Stimulated activated CD8-positive, alpha-beta memory T cell treated with anti-CD3 and anti-CD28 coated beads, Interleukin-15, amount 100 ng/mL, for 24 hours (primary cell): Measurements from ENCODE around the gene KCNH4.
A peak's percentile ranks its signal among the peaks of the same experiment; 100 is the strongest.

Experiments
- DNase-seq: peaks from one replicate; pipeline ENCODE4 v3.0.0-alpha.2; 2020; ENCODE audit warnings: low read depth

KCNH4 gene

DNA sequence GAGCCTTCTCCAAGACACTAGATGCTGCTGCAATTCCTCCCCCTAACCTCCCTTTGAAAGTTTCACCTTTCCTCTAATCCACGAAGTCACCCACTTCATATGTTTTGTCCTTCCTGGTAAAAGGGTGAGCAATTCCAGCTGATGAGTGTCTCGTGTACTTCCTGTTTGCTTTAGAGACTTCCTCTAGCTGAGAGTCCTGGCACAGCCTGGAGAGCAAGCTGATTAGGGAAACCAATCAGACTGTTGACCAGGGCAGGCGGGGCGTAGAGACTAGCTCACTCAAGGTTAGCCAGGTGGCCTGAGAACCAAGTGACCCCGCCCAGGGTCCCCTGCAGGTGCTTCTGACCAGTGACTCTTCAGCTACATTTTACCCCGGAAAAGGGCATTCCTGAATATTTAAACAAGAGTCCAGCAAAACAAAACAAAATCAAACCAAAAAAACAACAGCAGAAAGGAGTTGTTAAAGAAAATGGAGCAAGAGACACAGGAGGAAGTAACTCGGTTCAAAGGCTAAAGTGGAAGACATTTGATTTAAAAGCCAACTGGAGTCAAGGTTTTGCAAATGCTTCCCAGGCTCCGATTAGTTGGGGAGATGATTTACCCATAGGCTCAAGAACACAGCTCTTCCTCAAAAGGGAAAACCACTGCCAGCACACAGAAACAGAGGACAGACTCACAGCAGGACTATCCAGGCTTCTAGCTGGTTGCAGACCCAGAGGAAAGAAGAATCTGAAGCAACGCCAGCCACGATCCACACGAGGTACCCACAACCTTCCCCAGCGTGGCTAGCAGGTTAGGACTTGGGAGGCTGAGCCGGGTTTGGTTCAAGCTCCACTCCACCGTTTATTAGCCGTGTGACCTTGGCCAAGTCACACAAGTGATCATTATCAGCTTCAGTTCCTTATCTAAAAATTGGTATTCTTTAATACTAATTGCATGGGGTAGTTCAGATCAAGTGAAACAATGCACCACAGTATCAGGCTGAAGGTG lies 45.0 kb downstream of the KCNH4 start:
- DNase-seq = no peak

DNA sequence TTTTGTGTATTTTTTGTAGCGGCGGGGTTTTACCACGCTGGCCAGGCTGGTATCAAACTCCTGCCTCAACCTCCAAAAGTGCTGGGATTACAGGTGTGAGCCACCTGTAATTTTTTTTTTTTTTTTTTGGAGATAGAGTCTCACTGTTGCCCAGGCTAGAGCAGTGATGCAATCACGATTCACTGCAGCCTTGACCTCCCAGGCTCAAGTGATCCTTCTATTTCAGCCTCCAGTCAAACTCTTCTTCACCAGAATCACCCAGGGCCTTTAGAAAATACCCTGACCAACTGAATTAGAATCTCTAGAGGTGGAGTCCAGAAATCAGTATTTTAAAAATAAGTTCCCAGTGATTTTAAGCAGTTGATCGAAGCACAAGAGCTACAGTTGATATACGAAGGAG lies 45.8 kb downstream of the KCNH4 start:
- DNase-seq = no peak

DNA sequence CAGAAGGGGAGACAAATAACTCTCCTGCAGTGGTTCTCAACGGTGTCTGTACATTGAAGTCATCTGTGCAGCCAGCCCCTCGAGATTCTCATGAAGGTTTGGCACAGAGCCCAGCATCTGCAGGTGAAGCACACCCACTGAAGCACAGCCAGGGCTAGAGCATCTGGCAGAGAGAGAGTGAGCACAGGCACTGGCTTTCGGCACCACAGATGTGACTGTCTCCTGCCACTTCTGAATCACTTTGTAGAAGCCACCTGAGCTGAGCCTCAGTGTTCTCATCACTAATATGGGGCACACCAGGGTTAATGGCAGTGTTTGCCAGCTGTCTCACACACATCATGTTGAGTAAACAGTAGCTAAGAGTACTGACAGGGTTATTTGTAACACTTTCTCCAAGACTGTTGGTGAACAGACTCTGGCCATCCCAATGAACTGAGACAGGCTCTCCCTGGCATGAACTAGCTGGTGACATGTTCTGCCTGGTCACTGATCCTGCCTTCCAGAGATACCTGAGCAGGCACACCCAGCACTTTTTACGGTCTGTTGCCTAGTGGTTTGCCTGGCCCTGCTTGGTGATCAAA lies 47.4 kb downstream of the KCNH4 start:
- no peak for DNase-seq

DNA sequence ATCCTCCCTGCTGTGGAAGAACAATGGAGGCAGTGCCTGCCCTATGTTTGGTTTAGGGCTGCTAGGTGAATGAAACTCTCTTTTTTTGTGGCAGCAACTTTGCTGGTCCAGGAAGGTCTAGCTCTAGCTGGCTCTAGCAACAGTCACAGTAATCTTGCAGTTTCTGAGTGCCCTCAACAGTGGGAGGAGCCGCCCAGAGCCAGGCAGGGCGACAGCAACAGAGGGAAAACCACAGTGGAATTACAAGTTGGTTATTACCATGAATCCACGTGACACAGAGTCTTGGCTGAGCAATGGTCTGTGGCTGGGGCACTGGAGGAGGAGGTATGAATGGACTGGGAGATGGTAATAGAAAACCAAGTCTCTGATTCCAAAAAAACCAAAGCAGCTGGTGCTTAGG lies 48.0 kb downstream of the KCNH4 start:
- no peak for DNase-seq

DNA sequence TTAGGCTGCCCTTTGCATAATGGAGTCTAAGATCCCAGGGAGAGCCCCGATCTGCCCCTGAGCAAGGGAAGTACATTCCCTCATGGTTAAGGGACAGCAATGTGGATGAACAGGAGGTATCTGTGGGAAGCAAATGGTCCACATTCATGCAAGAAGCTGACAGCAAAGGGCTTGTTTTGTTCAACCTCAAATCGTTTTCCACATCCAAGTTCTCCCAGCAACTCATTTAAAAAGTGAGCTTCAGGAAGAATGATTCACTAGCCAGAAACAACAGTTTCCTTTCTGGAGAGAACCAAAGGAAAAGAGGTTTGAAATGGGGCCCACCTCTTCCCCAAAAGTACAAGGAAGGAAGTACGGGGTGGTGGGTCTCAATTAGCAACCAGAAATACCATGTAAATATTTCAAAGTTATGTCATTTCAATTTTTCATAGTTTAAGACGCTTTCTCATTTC lies 48.9 kb downstream of the KCNH4 start:
- DNase-seq = no peak

DNA sequence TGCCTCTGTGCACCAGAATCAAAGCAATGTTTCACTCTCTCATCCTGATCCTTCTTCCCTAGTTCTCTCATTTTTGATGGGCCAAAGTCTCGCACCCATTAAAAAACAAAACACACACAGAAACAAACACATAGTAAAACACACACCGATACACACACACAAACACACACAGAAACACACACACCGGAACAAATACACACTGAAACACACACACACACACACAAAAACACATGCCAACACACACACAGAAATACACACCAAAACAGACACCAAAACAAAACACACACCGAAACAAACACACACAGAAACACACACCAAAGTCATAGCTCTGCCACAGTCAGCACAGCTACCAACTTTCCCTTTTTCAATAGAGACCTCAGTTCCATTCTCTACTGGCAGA lies 49.7 kb downstream of the KCNH4 start:
- no peak for DNase-seq

DNA sequence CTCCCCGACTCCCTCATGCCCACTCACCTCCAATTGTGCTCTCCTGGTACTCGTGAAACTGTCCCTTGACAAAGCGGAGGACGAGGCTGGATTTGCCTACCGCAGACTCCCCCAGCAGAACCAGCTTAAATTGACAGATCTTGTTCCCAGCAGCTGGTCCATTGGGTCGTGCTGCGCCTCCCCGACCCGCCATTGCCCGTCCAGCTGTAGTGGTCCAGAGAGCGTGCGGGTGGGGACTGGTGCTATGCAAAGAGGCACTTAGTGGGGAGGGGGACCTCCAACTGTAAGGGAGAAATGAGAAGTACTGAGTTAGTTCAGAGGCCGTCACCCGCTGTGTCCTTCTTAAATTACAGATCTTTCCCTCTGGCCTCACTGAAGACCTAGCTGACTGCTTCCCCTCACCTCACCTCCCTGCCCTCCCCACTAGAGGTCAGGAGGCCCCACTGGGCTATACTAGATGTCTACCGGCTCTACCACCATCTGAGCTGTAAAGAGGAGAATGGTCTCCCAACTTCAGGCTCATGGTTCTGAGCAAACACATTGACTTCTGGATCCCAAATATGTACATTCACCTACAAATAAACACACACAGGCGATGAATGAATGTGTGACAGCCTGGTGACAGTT lies 50.5 kb downstream of the KCNH4 start:
- DNase-seq = no peak

DNA sequence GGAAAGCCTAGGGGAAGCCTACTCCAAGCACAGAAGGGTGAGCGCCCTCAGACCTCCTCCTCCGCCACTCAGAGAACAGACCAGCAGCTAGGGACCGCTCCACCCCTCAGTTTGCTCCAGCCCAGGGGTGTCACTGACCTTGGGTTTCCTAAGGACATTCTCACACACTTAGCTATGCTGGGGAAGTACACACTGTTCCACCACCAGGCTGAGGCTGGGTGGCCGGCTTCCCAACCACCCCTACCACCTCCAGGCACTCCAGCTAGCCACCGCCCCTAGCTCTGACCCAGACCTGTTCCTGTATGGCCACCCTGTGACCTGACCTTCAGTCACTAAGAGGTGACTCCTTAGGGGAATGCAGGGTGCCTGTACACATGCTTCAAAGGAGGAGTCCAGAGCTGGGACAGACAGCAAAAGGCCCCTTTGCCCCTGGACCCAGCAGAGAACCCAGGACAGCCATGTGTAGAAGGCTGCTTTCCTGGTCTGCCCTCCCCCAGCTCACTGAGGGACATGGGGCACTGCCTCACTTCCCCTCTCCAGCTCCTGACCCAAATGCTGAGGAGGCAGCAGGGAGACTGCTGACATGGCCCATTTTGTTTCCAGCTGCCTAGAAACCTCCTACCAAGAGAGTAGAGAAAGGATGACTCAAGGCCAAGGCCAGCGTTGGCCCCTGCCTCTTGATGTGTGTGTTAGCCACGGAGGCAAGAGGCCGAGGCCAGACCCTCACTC lies 51.7 kb downstream of the KCNH4 start:
- DNase-seq = no peak

DNA sequence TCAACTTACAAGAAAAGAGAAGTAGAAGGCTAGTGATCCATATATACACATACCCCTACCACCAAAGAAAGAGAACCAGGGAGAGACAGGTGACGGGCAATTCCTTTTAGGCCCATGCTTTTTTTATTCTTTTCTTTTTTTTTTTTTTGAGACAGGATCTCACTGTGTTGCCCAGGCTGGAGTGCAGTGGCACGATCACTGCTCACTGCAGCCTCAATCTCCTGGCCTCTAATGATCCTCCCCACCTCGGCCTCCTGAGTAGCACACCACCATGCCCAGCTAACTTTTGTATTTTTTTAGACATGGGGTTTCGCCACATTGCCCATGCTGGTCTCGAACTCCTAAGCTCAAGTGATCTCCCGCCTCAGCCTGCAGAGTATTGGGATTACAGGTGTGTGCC lies 53.5 kb downstream of the KCNH4 start:
- DNase-seq = no peak

DNA sequence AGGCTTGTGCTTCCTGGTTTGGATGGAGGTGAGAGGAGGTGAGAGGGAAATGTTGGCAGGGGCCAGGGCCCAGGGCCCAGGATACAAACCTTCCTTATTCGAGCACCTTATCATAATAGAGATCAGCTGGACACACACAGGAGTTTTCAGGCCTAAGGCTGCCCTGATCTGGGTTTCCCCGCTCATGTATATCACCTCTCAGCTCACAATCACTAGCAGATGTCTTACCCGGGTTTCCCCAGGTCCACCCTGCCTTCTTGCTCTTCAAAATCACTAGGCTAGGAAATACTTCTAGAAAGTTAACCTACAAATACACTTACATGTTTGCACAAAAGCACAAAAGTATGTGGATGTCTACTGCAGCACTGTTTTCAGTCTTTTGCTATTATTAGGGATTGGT lies 54.1 kb downstream of the KCNH4 start:
- DNase-seq = no peak

DNA sequence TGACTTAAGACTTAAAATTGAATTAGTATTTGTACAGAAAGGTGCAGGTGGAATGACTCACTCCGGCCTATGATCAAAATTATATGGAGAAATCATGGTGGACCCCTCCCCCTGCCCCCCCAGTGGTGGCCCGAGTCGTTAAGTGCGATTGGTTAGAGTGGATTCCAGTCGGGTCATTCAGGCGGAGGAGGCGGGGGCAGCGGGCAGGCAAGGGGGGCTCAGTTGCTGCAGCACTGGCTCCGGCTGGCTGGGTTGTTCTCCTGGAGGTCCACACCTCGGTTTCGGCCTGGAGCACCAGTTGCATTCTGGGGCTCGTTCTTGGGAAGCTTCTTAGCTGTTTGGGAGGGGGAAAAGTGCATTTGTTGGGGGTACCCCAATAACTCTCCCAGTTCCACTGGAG lies 55.4 kb downstream of the KCNH4 start:
- DNase-seq = no peak

DNA sequence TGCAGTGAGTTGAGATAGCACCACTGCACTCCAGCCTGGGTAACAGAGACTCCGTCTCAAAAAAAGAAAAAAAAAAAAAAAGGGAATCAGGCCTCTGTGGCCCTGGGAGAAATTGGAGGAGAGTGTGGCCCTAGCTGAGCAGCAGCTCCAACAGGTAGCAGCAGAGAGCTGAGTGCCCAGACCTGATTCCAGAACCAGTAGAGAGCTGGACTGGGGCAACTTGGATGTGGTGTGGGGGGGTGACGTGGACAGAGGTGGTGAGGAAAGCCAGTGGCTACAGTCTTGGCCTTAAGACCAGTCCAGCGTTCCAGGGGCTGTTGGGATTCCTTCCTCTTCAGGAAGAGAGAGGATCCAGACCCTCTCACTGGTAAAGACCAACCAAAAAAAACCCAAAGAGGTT lies 56.7 kb downstream of the KCNH4 start:
- no peak for DNase-seq

DNA sequence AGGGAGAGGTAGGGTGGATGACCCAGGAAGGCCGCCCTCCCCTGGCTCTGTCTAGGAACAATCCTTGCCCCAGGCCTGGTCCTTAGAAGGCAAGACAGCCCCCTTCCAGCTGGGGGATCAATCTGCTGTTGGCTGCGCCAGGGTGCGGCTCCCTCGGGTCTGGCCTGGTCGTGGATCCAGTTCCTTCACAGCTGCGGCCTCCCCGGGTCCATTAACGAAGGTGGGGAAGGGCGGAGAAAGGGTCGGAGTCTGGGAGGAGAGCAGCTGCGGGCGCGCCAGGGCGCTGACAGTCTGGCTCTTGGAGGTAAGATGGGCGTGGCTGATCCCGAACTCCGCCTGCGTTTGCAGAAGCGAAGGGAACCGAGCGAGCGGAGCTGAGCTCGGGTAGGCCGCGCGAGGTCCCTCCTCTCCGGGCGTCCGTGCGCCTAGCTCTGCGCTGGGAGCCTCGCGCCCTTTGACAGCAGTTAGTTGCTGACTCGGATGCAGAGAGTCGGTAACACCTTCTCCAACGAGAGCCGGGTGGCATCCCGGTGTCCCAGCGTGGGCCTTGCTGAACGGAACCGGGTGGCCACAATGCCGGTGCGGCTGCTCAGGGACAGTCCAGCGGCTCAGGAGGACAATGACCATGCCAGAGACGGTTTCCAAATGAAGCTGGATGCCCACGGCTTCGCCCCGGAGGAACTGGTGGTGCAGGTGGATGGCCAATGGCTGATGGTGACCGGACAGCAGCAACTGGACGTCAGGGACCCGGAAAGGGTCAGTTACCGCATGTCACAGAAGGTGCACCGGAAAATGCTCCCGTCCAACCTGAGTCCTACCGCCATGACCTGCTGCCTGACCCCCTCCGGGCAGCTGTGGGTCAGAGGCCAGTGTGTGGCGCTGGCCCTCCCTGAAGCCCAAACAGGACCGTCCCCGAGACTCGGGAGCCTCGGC lies 58.3 kb downstream of the KCNH4 start, which contains the start of gene HSPB9:
Gene HSPB9, plus strand, starts transcription at position 434 of the 933 bp plus-strand sequence. Its CDS starts 47 bp downstream, at position 481.
- DNase-seq = no peak

DNA sequence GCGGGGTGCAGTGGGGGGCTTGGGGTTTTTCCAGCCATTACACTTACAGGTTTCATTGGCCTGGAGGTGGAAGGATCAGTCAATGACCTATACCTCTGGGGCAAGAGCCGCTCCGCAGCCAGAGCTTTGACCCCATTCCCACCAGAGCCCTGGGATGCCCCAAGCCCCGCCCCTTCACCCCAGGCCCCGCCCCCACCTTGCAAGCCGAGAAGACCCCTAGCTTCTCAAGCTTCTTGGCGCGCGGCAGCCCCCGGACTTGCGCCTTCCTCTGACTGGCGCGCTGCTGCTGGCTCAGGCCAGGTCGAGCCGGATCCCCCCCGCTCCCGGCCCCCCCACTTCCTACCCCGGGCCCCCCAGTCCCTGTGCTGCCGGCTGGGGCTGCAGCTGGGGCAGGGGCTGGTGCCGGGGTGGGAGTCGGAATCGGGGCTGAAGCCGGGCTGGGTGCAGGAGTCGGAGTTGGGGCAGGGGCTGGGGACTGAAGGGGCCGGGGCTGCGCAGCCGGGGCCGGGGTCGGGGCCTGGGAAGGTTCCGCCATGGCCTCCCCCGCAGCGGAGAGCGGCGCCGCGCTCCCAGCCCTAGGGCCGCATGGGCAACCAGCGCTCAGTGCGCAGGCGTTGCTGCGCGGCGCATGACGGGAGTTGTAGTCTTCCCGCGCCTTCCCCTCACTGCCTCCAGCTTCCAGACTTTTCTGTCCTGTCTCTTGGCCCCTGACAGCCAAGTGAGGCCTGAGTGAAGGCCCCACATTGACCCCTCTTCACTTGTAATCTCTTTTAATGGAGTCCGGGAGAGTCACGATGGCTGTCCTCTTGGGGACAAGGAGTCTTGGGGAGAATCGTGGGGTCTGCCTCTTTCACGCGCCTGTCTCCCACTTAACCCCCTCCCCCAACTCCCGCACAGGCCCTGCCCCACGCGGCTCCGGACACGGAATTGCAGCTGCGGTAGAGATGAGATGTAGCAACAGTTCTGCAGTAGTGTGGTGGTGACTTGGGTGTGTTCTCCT lies 59.9 kb downstream of the KCNH4 start, which contains the start of gene KAT2A:
Gene KAT2A, minus strand, starts transcription at position 598 of the 1,000 bp plus-strand sequence. Its CDS starts 63 bp downstream, at position 535.
- peak; percentile 49 for DNase-seq

DNA sequence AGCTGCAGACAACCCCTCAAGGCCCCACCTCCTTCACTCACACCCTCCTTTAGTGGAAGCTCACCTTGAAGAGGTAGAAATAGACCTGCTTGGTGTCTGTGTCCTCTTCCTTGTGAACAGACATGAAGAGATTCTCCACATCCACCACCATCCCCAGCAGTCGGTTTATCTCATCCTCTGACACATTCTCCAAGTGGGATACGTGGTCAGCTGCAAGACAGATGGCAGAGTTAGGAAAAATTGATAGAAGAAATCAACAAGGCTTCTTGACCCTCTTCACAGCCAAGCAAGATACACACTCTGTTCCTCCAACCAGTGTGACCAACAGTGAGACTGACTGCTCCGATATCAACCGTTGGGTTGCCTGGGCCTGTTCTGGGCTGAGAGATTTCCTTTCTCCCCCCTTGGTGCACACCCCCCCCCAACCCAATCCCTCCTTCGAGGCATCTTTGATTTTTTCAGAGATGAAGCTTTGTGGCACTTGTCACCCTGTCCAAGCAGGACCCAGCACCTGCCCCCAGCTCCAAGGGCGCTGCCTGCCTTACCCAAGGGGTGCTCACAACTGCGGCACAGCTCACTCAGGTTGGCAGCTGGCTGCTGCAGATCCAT lies 60.7 kb downstream of the KCNH4 start:
- no peak for DNase-seq

DNA sequence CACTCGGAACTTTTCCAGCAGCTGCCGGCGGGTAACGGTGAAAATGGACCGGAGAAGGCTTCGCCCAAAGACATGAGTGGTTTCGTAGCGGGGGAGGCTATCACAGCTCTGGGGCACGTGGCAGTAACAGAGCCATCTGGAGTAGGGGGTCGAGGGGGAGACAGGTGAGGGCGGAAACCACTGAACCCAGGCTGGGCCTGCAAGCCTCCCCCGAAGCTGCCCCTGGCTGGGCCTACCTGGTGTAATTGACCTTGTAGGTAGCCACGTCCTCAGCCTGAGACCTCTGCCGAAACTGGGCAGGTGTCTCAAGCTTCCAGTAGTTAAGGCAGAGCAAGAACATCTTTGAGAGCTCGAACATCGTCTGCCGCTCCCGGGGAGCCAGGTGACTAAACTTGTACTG lies 61.6 kb downstream of the KCNH4 start:
- no peak for DNase-seq

DNA sequence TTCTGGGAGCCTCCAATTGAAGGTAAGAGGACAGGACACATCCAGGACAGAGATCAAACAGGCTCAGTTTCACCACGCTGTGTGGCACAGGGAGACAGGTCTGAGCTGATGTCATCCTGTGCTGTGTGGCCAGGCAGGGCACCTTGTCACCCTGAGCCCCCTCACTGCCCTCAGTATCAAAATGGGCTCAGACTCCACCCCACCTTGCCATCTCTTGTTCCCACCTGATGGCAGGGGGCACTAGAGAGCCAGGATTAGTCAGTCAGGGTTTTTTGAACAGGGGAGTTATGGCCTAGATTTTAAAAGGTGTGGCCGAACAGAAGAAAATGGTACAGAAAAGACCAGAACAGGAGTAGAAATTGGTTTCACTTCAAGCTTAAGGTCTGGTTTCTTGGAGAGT lies 62.4 kb downstream of the KCNH4 start:
- DNase-seq = no peak

DNA sequence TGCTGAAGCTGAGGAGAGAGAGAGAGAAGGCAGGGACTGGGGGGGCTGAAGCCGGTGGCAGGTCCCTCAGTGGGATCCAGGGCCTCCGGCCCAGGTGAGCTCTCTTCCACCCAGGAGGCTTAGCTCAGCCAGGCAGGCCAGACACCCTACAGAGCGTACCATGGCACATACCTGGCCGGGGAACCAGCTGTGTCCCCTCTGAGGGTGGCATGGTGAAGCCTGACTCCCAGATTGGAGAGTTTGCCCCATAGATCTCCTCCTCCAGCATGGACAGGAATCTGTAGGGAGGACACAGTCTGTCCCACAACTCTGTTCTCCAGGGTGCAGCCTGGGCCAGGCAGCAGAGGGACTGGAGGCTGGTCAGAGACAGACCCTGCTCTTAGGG lies 62.8 kb downstream of the KCNH4 start:
- DNase-seq = no peak

DNA sequence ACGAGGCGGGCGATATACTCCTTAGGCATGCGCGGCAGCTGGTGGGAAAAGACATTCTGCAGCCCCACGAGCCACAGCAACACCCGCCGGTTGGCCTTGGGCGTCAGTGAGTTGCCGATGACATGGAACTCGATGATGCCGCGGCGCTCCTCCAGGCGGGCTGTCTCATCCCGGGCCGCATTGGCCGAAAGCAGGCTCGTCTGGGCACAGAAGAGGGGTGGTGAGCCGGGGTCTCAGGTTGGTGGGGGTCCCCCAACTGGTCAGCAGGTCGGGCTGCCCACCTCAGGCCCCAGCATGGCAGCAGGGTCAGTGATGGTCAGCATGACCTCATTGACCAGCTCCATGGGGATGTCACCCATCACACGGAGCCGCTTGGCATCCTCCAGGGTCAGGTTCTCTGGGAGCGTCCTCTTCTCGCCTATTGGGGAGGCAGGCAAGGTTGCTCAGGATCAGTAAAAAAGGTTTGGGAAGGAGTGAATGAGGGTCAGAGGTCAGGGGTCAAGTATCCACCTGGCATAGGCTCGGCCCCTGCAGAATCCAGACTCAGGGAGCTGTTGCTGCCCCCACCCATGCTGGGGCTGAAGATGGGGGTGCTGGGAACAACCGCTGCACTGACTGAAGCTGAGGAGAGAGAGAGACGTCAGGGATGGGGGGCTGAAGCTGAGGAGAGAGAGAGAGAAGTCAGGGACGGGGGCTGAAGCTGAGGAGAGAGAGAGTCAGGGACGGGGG lies 63.4 kb downstream of the KCNH4 start:
- no peak for DNase-seq
